Spinal cord (tissue), 10 donors: ENCODE data around the gene BCAR3. TPM values are rescaled to one million over a fixed set of nuclear protein-coding genes. Genes with fewer than 3 reads are reported as not detected.

Experiments
- DNase-seq, 6 donors: peaks; one replicate each; pipeline versions ENCODE4 v3.0.0 to v3.0.0-alpha.2; 2013 to 2015; ENCODE audit warnings: low spot score in 6 of 6, low read depth in 4 of 6
- H3K27ac ChIP-seq: one replicate; pipeline ENCODE4 v1.5.1; 2013; ENCODE audit warnings: low read depth, low read length, control low read depth
- H3K27me3 ChIP-seq: one replicate; pipeline ENCODE4 v1.6.1; 2013; ENCODE audit warnings: low read length; ENCODE audit not compliant: control insufficient read depth, insufficient read depth
- H3K36me3 ChIP-seq: one replicate; pipeline ENCODE4 v1.6.1; 2013; ENCODE audit warnings: low read length; ENCODE audit not compliant: control insufficient read depth, insufficient read depth
- H3K4me1 ChIP-seq: one replicate; pipeline ENCODE4 v1.6.1; 2013; ENCODE audit warnings: low read length; ENCODE audit not compliant: control insufficient read depth, insufficient read depth
- H3K4me3 ChIP-seq: one replicate; pipeline ENCODE4 v1.5.1; 2013; ENCODE audit warnings: low read depth, low read length, control low read depth
- H3K9me3 ChIP-seq: one replicate; pipeline ENCODE4 v1.6.1; 2013; ENCODE audit warnings: low read length; ENCODE audit not compliant: control insufficient read depth, insufficient read depth
- WGBS: methylation state at CpG from one replicate; pipeline ENCODE4 v1.1.5; 2013; ENCODE audit warnings: missing lambda C conversion rate; ENCODE audit not compliant: insufficient coverage; 5-methylcytosine and 5-hydroxymethylcytosine counted together
- polyA plus RNA-seq, 2 donors: library from polyadenylated mRNA; unstranded; fragments of 120-200 nt; gene quantifications; one replicate each; pipeline ENCODE4 v1.2.1, GENCODE V29; 2013; ENCODE audit not compliant: insufficient read length in 2 of 2
- total RNA-seq, 2 donors: library from RNA; depleted of rRNA in 1 of 2; stranded (reverse); fragments of 120-200 nt in 1 of 2; fragments of >200 nt in 1 of 2; gene quantifications; one replicate each; pipeline versions ENCODE4 v1.2.3 to v1.2.4, GENCODE V29; 2013 to 2014
- donor health status: healthy.

Gene BCAR3
- total and polyA plus RNA-seq, 4 donors, result 10.4 to 16.7 (median 14.3) TPM

DNA sequence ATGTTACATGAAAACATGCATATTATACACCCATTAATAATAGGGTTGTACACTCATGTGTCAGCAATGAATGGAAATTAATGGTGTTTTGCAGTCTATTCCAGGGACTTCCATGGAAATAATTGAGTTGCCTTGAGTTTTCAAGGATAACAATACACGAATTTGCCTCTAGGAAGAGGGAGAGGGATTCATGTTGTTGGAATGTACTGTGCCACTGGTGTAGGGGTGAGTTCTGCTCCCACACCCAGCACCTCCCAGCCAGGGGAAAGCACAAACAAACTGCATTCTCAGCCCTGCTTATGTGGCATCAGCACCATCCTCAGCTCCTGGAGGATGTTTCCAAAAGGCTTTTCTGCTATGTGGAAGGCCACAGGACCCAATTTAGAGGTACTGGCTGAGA lies 57.8 kb downstream of the BCAR3 start:
- Histone ChIP-seq H3K27me3 (peaks cover 6% of the 10 kb centered on the region), H3K27ac (no peak overlapping the region), H3K4me1 (peaks cover 12% of the 10 kb centered on the region), H3K36me3 (no peaks in the 10 kb centered on the region), H3K4me3 (no peak overlapping the region), H3K9me3 (no peaks in the 10 kb centered on the region)
- no peak for DNase-seq
- no CpG with 5 or more reads among the region's 1 CpG for WGBS

- Histone ChIP-seq H3K4me3 (no peak overlapping the region), H3K9me3 (no peaks in the 10 kb centered on the region), H3K27me3 (peaks cover 6% of the 10 kb centered on the region), H3K4me1 (peaks cover 12% of the 10 kb centered on the region), H3K36me3 (no peaks in the 10 kb centered on the region), H3K27ac (no peak overlapping the region)
- DNase-seq, result no peak
These were observed 58.2 kb downstream of the BCAR3 start for GRCh38 chr1:93623436-93623835.

GRCh38 chr1:93621246-93621645 lies 60.4 kb downstream of the BCAR3 start:
- H3K27me3 ChIP-seq, result peaks cover 3% of the 10 kb centered on the region
- H3K9me3 ChIP-seq, result no peaks in the 10 kb centered on the region
- no peaks in the 10 kb centered on the region for H3K36me3 ChIP-seq
- WGBS, result 88% methylated on average over 4 of the region's 5 CpGs
- no peak overlapping the region for H3K27ac ChIP-seq
- DNase-seq, result no peak
- H3K4me3 ChIP-seq, result no peak overlapping the region
- peaks cover 28% of the 10 kb centered on the region for H3K4me1 ChIP-seq

DNA sequence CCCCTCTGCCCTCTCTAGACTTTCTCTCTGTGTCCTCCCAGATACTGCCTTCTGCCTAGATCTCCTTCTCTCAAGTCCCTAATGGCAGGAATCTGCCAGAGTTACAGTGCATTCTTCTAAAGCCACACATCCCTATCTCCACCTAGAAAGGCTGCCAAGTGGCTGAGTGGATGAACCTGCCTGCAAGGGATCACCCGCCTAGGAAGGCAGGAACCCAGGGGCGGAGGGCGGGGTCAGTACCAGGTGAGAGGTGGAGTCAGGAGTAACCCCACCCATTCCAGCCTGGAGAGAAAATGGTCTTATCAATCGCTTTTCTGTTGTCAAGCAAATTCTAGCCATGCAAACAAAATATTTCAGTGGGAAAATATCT lies 60.8 kb downstream of the BCAR3 start:
- no peak overlapping the region for H3K27ac ChIP-seq
- peaks cover 3% of the 10 kb centered on the region for H3K27me3 ChIP-seq
- H3K4me3 ChIP-seq, result no peak overlapping the region
- no peaks in the 10 kb centered on the region for H3K9me3 ChIP-seq
- peaks cover 25% of the 10 kb centered on the region for H3K4me1 ChIP-seq
- no peak for DNase-seq
- 100% methylated on average over 1 of the region's 4 CpGs for WGBS
- no peaks in the 10 kb centered on the region for H3K36me3 ChIP-seq

- no peak overlapping the region for H3K4me3 ChIP-seq
- H3K27ac ChIP-seq, result no peak overlapping the region
- DNase-seq, result no peak
- peaks cover 27% of the 10 kb centered on the region for H3K4me1 ChIP-seq
- H3K27me3 ChIP-seq, result peaks cover 3% of the 10 kb centered on the region
- no peaks in the 10 kb centered on the region for H3K9me3 ChIP-seq
- WGBS, result 95% methylated on average over 3 of the region's 3 CpGs
- no peaks in the 10 kb centered on the region for H3K36me3 ChIP-seq
These were observed 61.3 kb downstream of the BCAR3 start for GRCh38 chr1:93620172-93620840.

DNA sequence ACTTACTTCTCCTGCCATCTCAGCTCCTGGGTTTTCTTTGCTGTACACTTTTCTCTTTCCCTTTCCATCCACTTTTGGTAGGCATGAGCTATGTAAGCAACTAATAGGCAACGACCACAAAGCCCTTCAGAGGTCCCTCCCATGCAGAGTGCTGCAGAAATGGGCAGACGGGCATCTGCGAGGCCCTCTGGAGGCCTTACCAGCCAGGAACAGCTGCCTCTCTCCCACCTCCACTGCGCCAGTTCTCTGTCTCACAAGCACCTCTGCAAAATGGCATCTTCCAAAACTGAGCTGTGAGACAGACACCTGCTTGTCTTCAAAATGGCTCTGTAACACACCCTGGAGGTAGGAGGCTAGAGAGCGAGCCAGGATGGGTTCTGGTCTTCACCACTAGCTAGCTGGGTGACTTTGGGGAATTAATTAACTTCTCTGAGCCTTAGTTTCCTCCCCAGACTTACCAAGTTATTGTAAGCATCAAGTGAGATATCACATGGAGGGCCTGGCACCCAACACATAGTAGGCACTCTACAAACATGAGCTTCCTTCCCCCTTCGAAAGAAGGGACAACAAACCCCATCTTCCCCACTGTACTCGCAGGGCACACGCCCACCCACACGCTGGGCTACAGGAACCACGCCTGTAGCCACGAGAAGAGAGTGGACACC lies 62.0 kb downstream of the BCAR3 start:
- H3K4me3 ChIP-seq, result no peak overlapping the region
- peaks cover 31% of the 10 kb centered on the region for H3K4me1 ChIP-seq
- WGBS, result 97% methylated on average over 4 of the region's 11 CpGs
- DNase-seq, result no peak
- H3K27ac ChIP-seq, result no peak overlapping the region
- H3K27me3 ChIP-seq, result peaks cover 3% of the 10 kb centered on the region
- no peaks in the 10 kb centered on the region for H3K36me3 ChIP-seq
- H3K9me3 ChIP-seq, result no peaks in the 10 kb centered on the region

DNA sequence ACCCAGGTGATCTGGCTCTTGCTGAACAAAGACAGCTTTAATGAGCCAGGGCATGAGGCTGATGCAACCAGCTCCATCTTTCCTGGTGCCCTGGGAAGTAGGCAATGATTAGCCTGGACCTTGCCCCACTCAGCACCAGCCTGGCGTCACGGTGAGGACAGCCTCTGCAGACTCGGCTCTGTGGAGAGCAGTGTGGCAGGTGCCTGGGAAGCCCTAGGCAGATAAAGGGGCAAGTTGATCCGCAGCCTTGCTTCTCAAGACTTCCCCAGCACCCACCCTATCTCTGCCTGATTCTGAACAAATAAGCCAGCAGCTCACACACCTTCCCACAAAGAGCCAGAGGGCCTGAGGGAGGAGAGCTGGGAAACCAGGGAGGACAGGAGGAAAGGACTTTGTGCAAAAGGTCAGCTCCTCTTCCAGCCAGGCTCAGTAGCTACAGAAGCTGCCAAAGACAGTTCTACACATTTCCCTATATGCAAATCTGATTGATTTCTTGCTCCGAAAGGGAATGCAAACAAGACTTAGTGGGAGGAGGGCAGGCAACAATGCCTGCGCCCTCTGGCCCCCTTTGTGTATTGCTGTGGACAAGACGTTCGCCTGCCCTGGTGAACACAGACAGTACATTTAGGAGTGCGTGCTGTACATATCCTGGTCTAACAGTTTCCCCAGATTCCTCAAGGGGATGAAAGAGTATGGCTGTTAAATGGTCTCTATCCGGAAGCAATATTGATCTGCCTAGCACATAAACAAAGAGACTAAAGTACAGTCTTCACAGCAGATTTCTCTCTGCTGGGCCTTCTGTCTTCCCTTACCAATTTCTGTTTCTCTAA lies 63.8 kb downstream of the BCAR3 start:
- Histone ChIP-seq H3K4me3 (no peak overlapping the region), H3K36me3 (no peaks in the 10 kb centered on the region), H3K9me3 (no peaks in the 10 kb centered on the region), H3K27ac (no peak overlapping the region), H3K27me3 (no peaks in the 10 kb centered on the region), H3K4me1 (peaks cover 45% of the 10 kb centered on the region)
- DNase-seq, result peak in 1 of 6 donors; percentile 79
- 51% methylated on average over 8 of the region's 10 CpGs for WGBS

GRCh38 chr1:93616996-93617669 lies 64.5 kb downstream of the BCAR3 start:
- Histone ChIP-seq H3K9me3 (no peaks in the 10 kb centered on the region), H3K36me3 (no peaks in the 10 kb centered on the region), H3K27ac (peak overlapping the region; percentile 55), H3K4me3 (no peak overlapping the region), H3K27me3 (no peaks in the 10 kb centered on the region), H3K4me1 (peaks cover 46% of the 10 kb centered on the region)
- WGBS, result 65% methylated on average over 5 of the region's 6 CpGs
- peak in 3 of 6 donors; percentile 67 to 95 (median 93) for DNase-seq

DNA sequence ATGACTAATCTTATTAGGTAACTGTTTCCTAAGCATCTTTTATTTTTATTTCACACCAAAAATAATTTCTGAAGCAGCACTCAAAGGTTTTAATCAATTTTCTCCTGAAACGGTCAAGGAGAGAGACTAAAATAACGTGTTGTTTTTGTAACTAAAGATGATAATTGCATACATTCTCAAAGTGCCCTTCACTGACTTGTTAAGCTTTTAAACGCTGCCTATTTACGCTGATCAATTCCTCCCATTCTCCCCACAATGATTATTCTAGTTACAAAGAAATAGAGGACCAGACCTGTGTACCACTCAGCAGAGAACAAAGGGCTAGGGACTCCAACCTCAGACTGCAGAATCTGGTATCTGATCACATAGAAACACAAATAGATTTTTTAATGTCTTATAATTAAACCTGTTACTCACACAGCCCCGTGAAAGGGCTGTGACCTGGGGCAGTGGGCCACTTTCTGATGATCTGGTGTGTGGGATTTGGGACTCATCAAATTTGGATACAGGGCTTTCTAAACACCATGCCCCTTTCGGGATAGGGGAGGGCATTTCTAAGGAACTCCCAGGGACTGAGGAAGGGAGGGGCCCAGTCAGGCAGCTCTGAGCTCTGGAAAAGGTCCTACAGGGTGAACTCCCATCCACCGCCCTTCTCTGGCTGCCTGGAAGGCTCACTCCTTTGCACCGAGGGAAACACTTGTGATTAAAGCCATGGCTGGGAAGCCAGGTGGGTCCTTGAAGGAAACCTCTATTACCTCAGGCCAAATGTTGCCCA lies 65.2 kb downstream of the BCAR3 start:
- H3K27me3 ChIP-seq, result no peaks in the 10 kb centered on the region
- H3K4me1 ChIP-seq, result peaks cover 46% of the 10 kb centered on the region
- DNase-seq, result peak in 1 of 6 donors; percentile 60
- H3K36me3 ChIP-seq, result no peaks in the 10 kb centered on the region
- peak overlapping the region; percentile 55 for H3K27ac ChIP-seq
- WGBS, result 39% methylated on average over 5 of the region's 8 CpGs
- no peak overlapping the region for H3K4me3 ChIP-seq
- no peaks in the 10 kb centered on the region for H3K9me3 ChIP-seq
